Activated naive CD8-positive, alpha-beta T cell treated with anti-CD3 and anti-CD28 coated beads, Interleukin-2, amount 50 U/mL, for 16 hours (primary cell): ENCODE results near the gene UTP11.

ENCODE experiments used
- DNase-seq: peaks from one replicate; pipeline ENCODE4 v3.0.0-alpha.2; 2020; ENCODE audit warnings: low read depth, low spot score

The UTP11 gene

DNA sequence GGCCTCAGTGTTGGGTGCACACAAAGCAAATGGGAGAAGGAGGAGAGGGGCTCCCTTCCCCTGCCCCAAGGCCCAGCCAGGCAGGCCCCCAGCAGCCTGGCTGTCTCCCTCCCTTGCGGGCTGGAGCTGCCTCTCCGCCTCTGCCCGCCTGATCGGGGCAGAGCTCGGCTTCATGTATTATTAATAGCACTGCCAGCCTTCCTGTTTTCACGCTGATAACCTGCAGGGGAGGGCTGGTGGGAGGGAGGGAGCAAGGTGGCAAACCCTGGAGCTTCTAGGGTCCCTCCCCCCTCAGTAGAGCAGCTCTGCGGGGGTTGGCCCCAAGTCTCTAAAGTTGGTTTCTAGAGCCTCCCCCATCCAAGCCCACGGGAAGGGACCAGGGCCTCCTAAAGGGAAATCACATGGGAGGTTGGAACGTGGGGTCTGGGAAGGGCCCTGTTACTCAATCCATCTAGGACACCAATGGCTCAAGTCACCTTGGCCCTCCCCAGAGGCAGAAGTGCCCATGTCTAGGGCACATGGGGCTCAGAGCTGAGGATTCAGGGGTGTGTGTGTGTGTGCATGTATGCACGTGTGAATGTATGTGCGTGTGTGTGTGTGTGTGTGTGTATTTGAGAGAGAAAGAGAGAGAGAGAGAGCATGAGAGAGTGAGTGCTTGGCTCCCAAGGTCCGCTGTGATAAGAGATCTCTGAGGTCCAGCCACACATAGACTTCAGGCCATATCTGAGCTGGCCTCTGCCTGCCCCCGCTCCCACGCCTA, 55.9 kb downstream of the UTP11 start:
- DNase-seq: no peak

DNA sequence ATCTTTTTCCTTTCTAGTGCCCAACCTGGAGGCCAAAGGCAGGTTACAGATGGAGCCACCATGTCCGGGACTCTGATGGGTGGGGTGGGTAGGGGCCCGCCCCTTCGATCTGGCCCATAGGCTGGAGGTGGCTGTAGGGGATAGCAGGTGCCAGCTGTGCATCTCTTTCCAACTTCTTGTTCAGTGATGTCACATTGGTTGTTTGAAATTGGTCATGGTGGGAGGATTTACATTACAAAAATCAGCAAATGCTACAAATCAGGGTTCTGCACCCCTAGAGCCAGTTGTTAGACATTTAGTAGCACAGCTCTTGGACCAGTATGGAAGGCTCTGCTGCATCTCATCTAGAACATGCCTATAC, 56.4 kb downstream of the UTP11 start:
- no peak for DNase-seq

DNA sequence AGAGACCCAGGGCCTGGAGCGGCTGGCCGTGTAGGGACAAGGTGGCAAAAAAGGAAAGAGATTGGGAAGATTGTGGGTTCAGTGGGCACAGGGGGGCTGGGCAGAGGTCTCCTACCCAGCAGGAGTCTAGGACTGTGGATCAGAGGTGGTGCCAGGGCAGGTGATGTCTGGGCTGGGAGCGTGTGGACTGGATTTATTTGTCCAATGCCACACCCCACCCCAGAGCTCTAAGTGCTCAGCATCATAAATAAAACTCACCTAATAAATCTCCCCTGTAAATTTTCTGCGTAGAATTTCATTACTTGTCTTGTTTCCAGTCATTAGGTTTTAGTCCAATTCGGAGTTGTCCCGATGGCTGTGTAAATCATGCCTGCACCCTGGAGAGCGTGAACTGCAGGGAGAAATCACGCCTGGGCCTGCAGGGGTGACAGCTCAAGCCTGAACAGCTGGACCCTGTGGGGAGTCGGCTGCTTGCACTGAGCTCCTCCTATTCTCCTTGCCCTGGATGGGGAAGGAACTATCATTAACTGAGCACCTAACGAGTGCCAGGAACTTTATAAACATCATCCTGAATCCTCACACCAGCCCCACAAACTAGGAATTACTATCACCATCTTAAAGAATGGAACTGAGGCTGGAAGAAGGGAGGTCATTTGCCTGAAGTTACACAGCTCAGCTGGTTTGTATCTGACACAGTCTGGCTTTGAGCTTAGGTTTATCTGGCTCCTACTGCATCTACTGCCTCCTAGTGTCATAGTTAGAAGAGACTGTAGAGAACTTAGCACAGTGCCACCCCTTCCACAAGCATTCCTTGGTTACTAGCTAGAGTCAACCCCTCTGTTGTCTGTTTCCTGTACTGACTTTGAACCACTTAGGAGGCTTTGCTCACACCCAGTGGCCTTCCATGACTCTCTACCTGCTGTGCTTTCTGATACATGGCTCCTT, 59.0 kb downstream of the UTP11 start:
- no peak for DNase-seq

DNA sequence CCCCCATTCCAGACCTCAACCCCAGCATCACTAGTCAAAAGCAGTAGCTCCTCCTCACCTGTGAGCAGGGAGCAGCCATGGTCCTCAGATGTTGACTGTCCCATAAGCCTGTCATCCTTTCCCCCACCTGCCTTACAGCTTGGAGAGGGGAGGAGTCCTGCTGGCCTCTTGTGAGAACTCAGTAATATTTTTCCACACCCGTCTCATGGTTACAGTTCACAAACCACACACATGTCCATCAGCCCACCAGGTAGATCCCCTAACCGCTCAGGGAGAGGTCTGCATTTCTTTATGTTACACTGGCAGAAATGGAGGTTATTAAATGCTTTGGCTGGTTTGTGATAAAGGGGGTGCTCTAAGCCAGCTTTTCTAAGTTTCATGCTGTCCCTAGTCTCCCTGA, 60.3 kb downstream of the UTP11 start:
- DNase-seq: no peak

DNA sequence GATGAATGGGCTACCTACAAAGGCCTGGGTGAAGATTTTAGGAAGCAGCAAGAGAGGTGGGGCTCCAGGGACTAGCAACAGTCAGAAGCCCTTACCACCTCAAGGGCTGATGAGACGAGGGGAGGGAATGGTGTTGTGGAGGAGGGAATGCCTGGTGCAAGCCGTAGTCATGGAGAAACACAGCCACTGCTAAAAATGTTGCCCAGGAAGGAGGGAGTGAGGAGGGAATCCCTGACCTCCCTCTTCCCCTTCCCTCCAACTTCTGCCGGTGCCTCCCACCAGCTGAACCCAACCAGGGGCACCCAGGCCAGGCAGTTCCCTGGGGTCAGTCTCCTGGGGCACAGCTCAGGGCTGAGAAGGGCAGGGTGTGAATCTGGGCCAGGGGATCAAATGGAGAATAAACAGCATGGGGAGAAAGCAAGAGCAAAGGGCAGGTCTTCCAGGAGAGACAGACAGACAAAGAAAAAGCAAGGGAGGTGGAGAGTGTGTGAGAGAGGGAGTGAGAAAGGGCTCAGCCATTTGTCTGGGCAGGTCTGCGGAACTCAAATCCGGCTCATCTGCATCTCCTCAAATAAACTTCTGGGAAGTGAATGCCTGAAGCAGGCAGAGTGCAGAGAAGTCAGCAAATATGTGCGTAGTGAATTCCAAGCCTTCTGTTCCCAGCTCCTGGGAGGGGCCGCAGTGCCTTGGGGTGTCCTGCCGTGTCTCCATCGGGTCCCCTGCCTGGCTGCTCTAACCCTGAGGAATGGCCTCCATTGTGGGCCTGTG, 61.2 kb downstream of the UTP11 start:
- DNase-seq: no peak

DNA sequence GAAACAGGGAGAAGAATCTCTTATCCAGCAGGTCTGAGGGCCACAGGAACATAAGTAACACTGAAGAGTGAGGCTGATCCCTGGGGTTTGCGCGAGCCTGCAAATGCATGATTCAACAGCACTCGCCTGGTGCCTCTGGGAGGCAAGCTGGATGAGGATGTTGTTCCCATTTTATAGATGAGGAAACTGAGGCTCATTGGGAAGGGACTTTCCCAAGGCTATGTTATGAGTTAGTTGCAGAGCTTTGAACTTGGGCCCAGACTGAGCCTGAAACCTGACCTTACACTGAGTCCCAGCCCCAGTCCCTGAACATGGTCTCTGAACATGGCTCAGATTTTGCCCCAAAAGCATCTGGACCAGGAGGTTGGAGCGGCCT, 61.8 kb downstream of the UTP11 start:
- no peak for DNase-seq
